Keratinocyte (primary cell): ENCODE data around the gene LPA. TPM values are rescaled to one million over a fixed set of nuclear protein-coding genes. Genes with fewer than 3 reads are reported as not detected.

ENCODE experiments used
- DNase-seq: peaks from one replicate; pipeline ENCODE4 v3.0.0-alpha.2; 2011; ENCODE audit warnings: low read depth, missing footprints, low spot score
- FAIRE-seq: peaks from 2 replicates; lab custom pipeline; 2011; peaks lifted over from hg19 to GRCh38; lab: Jason Lieb, UNC
- H2AFZ ChIP-seq: 2 replicates; pipeline ENCODE4 v1.6.0; 2012; ENCODE audit warnings: low read length, control low read depth, inconsistent platforms; ENCODE audit not compliant: control insufficient read depth
- H3K27ac ChIP-seq: 2 replicates; pipeline ENCODE4 v1.5.1; 2011; ENCODE audit warnings: low read length; ENCODE audit not compliant: control insufficient read depth, insufficient read depth
- H3K27me3 ChIP-seq: 3 replicates; pipeline ENCODE4 v1.6.0; 2011; ENCODE audit warnings: low read length; ENCODE audit not compliant: control insufficient read depth, insufficient read depth; ENCODE audit errors: extremely low read depth
- H3K36me3 ChIP-seq, 2 experiments: 2 replicates in 1 of 2; 3 replicates in 1 of 2; pipeline ENCODE4 v1.5.1; 2011; ENCODE audit warnings: low read length in 2 of 2, mild to moderate bottlenecking in 1 of 2; ENCODE audit not compliant: control insufficient read depth in 2 of 2, insufficient read depth in 2 of 2; ENCODE audit errors: extremely low read depth in 1 of 2
- H3K4me1 ChIP-seq: 3 replicates; pipeline ENCODE4 v1.5.1; 2011; ENCODE audit warnings: low read length; ENCODE audit not compliant: control insufficient read depth, insufficient read depth; ENCODE audit errors: extremely low read depth
- H3K4me2 ChIP-seq: 3 replicates; pipeline ENCODE4 v1.6.0; 2011; ENCODE audit warnings: low read depth, low read length; ENCODE audit not compliant: control insufficient read depth, insufficient read depth; ENCODE audit errors: extremely low read depth
- H3K4me3 ChIP-seq, 3 experiments: fragments of 200-600 bp in 1 of 3; sonication (generic) in 1 of 3; 2 replicates in 2 of 3; 3 replicates in 1 of 3; pipeline ENCODE4 v1.5.1; 2011 to 2016; ENCODE audit warnings: low read length in 3 of 3, mild to moderate bottlenecking in 3 of 3, control low read depth in 2 of 3, inconsistent platforms in 1 of 3, low read depth in 1 of 3, mixed read lengths in 1 of 3, mixed run types in 1 of 3, moderate library complexity in 1 of 3; ENCODE audit not compliant: control insufficient read depth in 2 of 3, insufficient read depth in 2 of 3; ENCODE audit errors: extremely low read depth in 1 of 3
- H3K79me2 ChIP-seq: 2 replicates; pipeline ENCODE4 v1.6.0; 2012; ENCODE audit warnings: low read length; ENCODE audit not compliant: control insufficient read depth, insufficient read depth
- H3K9ac ChIP-seq: 3 replicates; pipeline ENCODE4 v1.6.0; 2011; ENCODE audit warnings: low read length; ENCODE audit not compliant: control insufficient read depth, insufficient read depth; ENCODE audit errors: extremely low read depth
- H3K9me1 ChIP-seq: 3 replicates; pipeline ENCODE4 v1.6.0; 2011; ENCODE audit warnings: low read length; ENCODE audit not compliant: control insufficient read depth, insufficient read depth; ENCODE audit errors: extremely low read depth
- H3K9me3 ChIP-seq: 2 replicates; pipeline ENCODE4 v1.5.1; 2012; ENCODE audit warnings: low read depth, low read length; ENCODE audit not compliant: control insufficient read depth
- H4K20me1 ChIP-seq: 3 replicates; pipeline ENCODE4 v1.6.0; 2011; ENCODE audit warnings: low read length; ENCODE audit not compliant: control insufficient read depth, insufficient read depth; ENCODE audit errors: extremely low read depth
- CTCF ChIP-seq, 3 experiments: IDR thresholded peaks in 1 of 3; conservative IDR thresholded peaks in 1 of 3; optimal IDR thresholded peaks in 1 of 3; 2 replicates in 2 of 3; 3 replicates in 1 of 3; pipeline versions ENCODE3 to v1.5.1; 2011; ENCODE audit warnings: low read length in 3 of 3, mild to moderate bottlenecking in 3 of 3, moderate library complexity in 2 of 3, control low read depth in 1 of 3, inconsistent platforms in 1 of 3; ENCODE audit not compliant: insufficient read depth in 2 of 3; ENCODE audit errors: extremely low read depth in 1 of 3
- EZH2 ChIP-seq: IDR thresholded peaks from one replicate; pipeline ENCODE4 v1.6.1; 2012; ENCODE audit warnings: inconsistent platforms, mild to moderate bottlenecking, low read length, moderate library complexity
- dilution Hi-C: fragments of 300-500 bp; cut with MboI; formaldehyde crosslinking; loops from one replicate; pipeline ENCODE4 v1.7.0; 2020; ENCODE audit warnings: low sequenced_read_pairs; ENCODE audit not compliant: extremely low pct_ligation_motif_present
- polyA plus RNA-seq, 5 experiments: library from polyadenylated mRNA; depleted of rRNA in 3 of 5; stranded (reverse) in 3 of 5; stranded (forward) in 1 of 5; unstranded in 1 of 5; fragments of >200 nt; gene quantifications; 1 replicate in 1 of 5; 2 replicates in 3 of 5; 3 replicates in 1 of 5; pipeline versions ENCODE4 v1.2.1 to v1.2.3, GENCODE V29; 2011 to 2012; ENCODE audit warnings: missing spikeins in 2 of 5, low read depth in 1 of 5, low replicate concordance in 1 of 5

LPA gene
- polyA plus RNA-seq, 1 donor (not counting 4 experiments of a cell fraction or from before 2014, with no cell fraction given): not detected

- Histone ChIP-seq H4K20me1 (no peaks in the 10 kb centered on the region), H3K36me3 (no peaks in the 10 kb centered on the region), H3K27ac (no peak overlapping the region), H3K27me3 (no peaks in the 10 kb centered on the region), H3K4me3 (no peak overlapping the region), H3K4me2 (no peak overlapping the region), H3K79me2 (no peaks in the 10 kb centered on the region), H3K9ac (no peak overlapping the region), H2AFZ (no peak overlapping the region), H3K9me3 (no peaks in the 10 kb centered on the region), H3K4me1 (no peaks in the 10 kb centered on the region), H3K9me1 (no peaks in the 10 kb centered on the region)
- TF ChIP-seq CTCF (optimal IDR thresholded peaks at IDR 0.05 in 1 of 3, IDR thresholded peaks at IDR 0.05 in 1 of 3, conservative IDR thresholded peaks at IDR 0.05 in 1 of 3; ENCODE audit: extremely low read depth in 1 of 3, insufficient read depth in 2 of 3, low read length in 3 of 3) (no peak), EZH2 (no peak)
- DNase-seq (no peak), FAIRE-seq (no peak)
- dilution Hi-C loops: no loop called here
Measured at GRCh38 chr6:160519133-160519532, 144.9 kb downstream of the LPA start.

GRCh38 chr6:160513836-160514235 lies 150.2 kb downstream of the LPA start:
- Histone ChIP-seq H3K4me2 (no peak overlapping the region), H3K9me3 (no peaks in the 10 kb centered on the region), H3K79me2 (no peaks in the 10 kb centered on the region), H3K4me1 (no peaks in the 10 kb centered on the region), H4K20me1 (no peaks in the 10 kb centered on the region), H3K36me3 (no peaks in the 10 kb centered on the region), H3K27ac (no peak overlapping the region), H3K27me3 (no peaks in the 10 kb centered on the region), H3K9ac (no peak overlapping the region), H3K4me3 (no peak overlapping the region), H2AFZ (no peak overlapping the region), H3K9me1 (no peaks in the 10 kb centered on the region)
- TF ChIP-seq EZH2: no peak
- TF ChIP-seq CTCF (optimal IDR thresholded peaks at IDR 0.05 in 1 of 3, IDR thresholded peaks at IDR 0.05 in 1 of 3, conservative IDR thresholded peaks at IDR 0.05 in 1 of 3; ENCODE audit: extremely low read depth in 1 of 3, insufficient read depth in 2 of 3, low read length in 3 of 3): no peak
- no peak for FAIRE-seq
- DNase-seq: no peak
- dilution Hi-C loops: no loop called here
